HEK293 (cell line): Measurements from ENCODE around the gene ACAD8.
"Not testable (repeated sequence)": the region's sequence is repeated elsewhere in the genome, so short reads cannot be mapped to it uniquely, and the experiment has no call there.

Experiments used
- CTCF ChIA-PET: fragments of 350-600 bp; formaldehyde crosslinking; extraction: SDS; loops from one replicate; lab custom pipeline; 2021; ENCODE audit warnings: antibody characterized with exemption; lab: Yijun Ruan, JAX
- POLR2A ChIA-PET: fragments of 300-600 bp; formaldehyde crosslinking; extraction: SDS; loops from one replicate; lab custom pipeline; 2020; ENCODE audit warnings: antibody characterized with exemption, inconsistent platforms; lab: Yijun Ruan, JAX
- H3K27ac ChIP-seq: fragments of 200-500 bp; sonication (Bioruptor generic); 2 replicates; pipeline ENCODE4 v1.5.1; 2014; ENCODE audit warnings: low read depth, low read length, control low read depth, inconsistent platforms; ENCODE audit errors: extremely low read depth
- H3K36me3 ChIP-seq, 2 experiments: fragments of 200-500 bp in 1 of 2; sonication (Bioruptor generic) in 1 of 2; 1 replicate in 1 of 2; 2 replicates in 1 of 2; pipeline ENCODE4 v1.5.1; 2014 to 2017; ENCODE audit warnings: inconsistent platforms in 2 of 2, low read length in 2 of 2; ENCODE audit not compliant: control insufficient read depth in 2 of 2, insufficient read depth in 1 of 2
- H3K4me1 ChIP-seq: fragments of 200-500 bp; sonication (Bioruptor generic); 2 replicates; pipeline ENCODE4 v1.5.1; 2014; ENCODE audit warnings: mild to moderate bottlenecking, low read length, inconsistent platforms; ENCODE audit not compliant: control insufficient read depth, insufficient read depth
- H3K4me3 ChIP-seq: 2 replicates; pipeline ENCODE4 v1.5.1; 2011; ENCODE audit warnings: low read depth, mild to moderate bottlenecking, control low read depth, low read length, moderate library complexity
- H3K9me3 ChIP-seq: fragments of 200-500 bp; sonication (Bioruptor generic); 2 replicates; pipeline ENCODE4 v1.5.1; 2014; ENCODE audit warnings: low read depth, low read length, inconsistent platforms; ENCODE audit not compliant: control insufficient read depth, insufficient read depth
- FEZF1 ChIP-seq: fragments of 450-650 bp; formaldehyde crosslinking; IDR thresholded peaks from 2 replicates; pipeline ENCODE4 v1.5.1; 2016; ENCODE audit warnings: missing biosample characterization, missing genetic modification characterization
- KLF9 ChIP-seq: fragments of 450-650 bp; formaldehyde crosslinking; IDR thresholded peaks from 2 replicates; pipeline ENCODE4 v1.5.1; 2016; ENCODE audit warnings: missing biosample characterization, missing genetic modification characterization, low read depth
- OSR2 ChIP-seq: fragments of 450-650 bp; formaldehyde crosslinking; IDR thresholded peaks from 2 replicates; pipeline ENCODE4 v1.5.1; 2016; ENCODE audit warnings: missing biosample characterization, missing genetic modification characterization
- SALL2 ChIP-seq: fragments of 450-650 bp; formaldehyde crosslinking; IDR thresholded peaks from 2 replicates; pipeline ENCODE4 v1.5.0; 2017; ENCODE audit warnings: missing biosample characterization, mild to moderate bottlenecking, missing genetic modification characterization, borderline replicate concordance
- SETDB1 ChIP-seq: IDR thresholded peaks from one replicate; pipeline ENCODE4 v1.6.1; 2017; ENCODE audit warnings: mild to moderate bottlenecking, low read length, moderate library complexity, mixed read lengths; ENCODE audit not compliant: insufficient read length
- WT1 ChIP-seq: fragments of 450-650 bp; formaldehyde crosslinking; IDR thresholded peaks from 2 replicates; pipeline ENCODE4 v1.5.1; 2016; ENCODE audit warnings: missing biosample characterization, missing genetic modification characterization
- ZBTB20 ChIP-seq: fragments of 450-650 bp; formaldehyde crosslinking; IDR thresholded peaks from 2 replicates; pipeline ENCODE4 v1.5.1; 2016; ENCODE audit warnings: missing biosample characterization, missing genetic modification characterization
- ZFP3 ChIP-seq: fragments of 450-650 bp; formaldehyde crosslinking; IDR thresholded peaks from 2 replicates; pipeline ENCODE4 v1.5.1; 2016; ENCODE audit warnings: low read depth, missing biosample characterization, missing genetic modification characterization
- ZFP69B ChIP-seq: fragments of 450-650 bp; formaldehyde crosslinking; IDR thresholded peaks from 2 replicates; pipeline ENCODE4 v1.5.1; 2016; ENCODE audit warnings: missing biosample characterization, missing genetic modification characterization
- ZIC2 ChIP-seq: fragments of 450-650 bp; formaldehyde crosslinking; IDR thresholded peaks from 2 replicates; pipeline ENCODE4 v1.5.1; 2016; ENCODE audit warnings: missing biosample characterization, missing genetic modification characterization
- ZNF114 ChIP-seq: fragments of 450-650 bp; formaldehyde crosslinking; IDR thresholded peaks from 2 replicates; pipeline ENCODE4 v1.5.0; 2017; ENCODE audit warnings: missing biosample characterization, missing genetic modification characterization
- ZNF157 ChIP-seq: fragments of 450-650 bp; formaldehyde crosslinking; IDR thresholded peaks from 2 replicates; pipeline ENCODE4 v1.5.1; 2016; ENCODE audit warnings: missing biosample characterization, missing genetic modification characterization
- ZNF211 ChIP-seq: fragments of 450-650 bp; formaldehyde crosslinking; IDR thresholded peaks from 2 replicates; pipeline ENCODE4 v1.5.1; 2016; ENCODE audit warnings: low read depth, missing biosample characterization, missing genetic modification characterization
- ZNF214 ChIP-seq: fragments of 450-650 bp; formaldehyde crosslinking; IDR thresholded peaks from 2 replicates; pipeline ENCODE4 v1.5.1; 2017; ENCODE audit warnings: missing biosample characterization, mild to moderate bottlenecking, missing genetic modification characterization, borderline replicate concordance
- ZNF274 ChIP-seq, 2 experiments: fragments of 200-500 bp in 1 of 2; fragments of 450-650 bp in 1 of 2; sonication (Bioruptor generic) in 1 of 2; formaldehyde crosslinking in 1 of 2; IDR thresholded peaks; 2 replicates each; pipeline versions ENCODE4 v1.5.1 to v1.6.1; 2014 to 2016; ENCODE audit warnings: borderline replicate concordance in 1 of 2, inconsistent platforms in 1 of 2, low read length in 1 of 2, missing biosample characterization in 1 of 2, missing genetic modification characterization in 1 of 2
- ZNF335 ChIP-seq: fragments of 450-650 bp; formaldehyde crosslinking; conservative IDR thresholded peaks from 2 replicates; pipeline ENCODE4 v1.5.1; 2016; ENCODE audit warnings: missing biosample characterization, missing genetic modification characterization
- ZNF394 ChIP-seq: fragments of 450-650 bp; formaldehyde crosslinking; IDR thresholded peaks from 2 replicates; pipeline ENCODE4 v1.5.1; 2016; ENCODE audit warnings: missing biosample characterization, missing genetic modification characterization, mild to moderate bottlenecking, moderate library complexity, borderline replicate concordance
- ZNF521 ChIP-seq: fragments of 450-650 bp; formaldehyde crosslinking; IDR thresholded peaks from 2 replicates; pipeline ENCODE4 v1.5.1; 2017; ENCODE audit warnings: missing biosample characterization, mild to moderate bottlenecking, missing genetic modification characterization
- ZNF792 ChIP-seq: fragments of 450-650 bp; formaldehyde crosslinking; IDR thresholded peaks from 2 replicates; pipeline ENCODE4 v1.5.1; 2016; ENCODE audit warnings: missing biosample characterization, missing genetic modification characterization
- TF ChIP-seq, protein P1 (sequence below): fragments of 450-650 bp; formaldehyde crosslinking; IDR thresholded peaks from 2 replicates; pipeline ENCODE4 v1.5.1; 2016; ENCODE audit warnings: missing biosample characterization, missing genetic modification characterization
- TF ChIP-seq, protein P2 (sequence below): fragments of 450-650 bp; formaldehyde crosslinking; IDR thresholded peaks from 2 replicates; pipeline ENCODE4 v1.5.1; 2017; ENCODE audit warnings: missing biosample characterization, missing genetic modification characterization
- TF ChIP-seq, protein P3 (sequence below): fragments of 450-650 bp; formaldehyde crosslinking; IDR thresholded peaks from 2 replicates; pipeline ENCODE4 v1.5.1; 2016; ENCODE audit warnings: missing biosample characterization, missing genetic modification characterization

Gene ACAD8

DNA sequence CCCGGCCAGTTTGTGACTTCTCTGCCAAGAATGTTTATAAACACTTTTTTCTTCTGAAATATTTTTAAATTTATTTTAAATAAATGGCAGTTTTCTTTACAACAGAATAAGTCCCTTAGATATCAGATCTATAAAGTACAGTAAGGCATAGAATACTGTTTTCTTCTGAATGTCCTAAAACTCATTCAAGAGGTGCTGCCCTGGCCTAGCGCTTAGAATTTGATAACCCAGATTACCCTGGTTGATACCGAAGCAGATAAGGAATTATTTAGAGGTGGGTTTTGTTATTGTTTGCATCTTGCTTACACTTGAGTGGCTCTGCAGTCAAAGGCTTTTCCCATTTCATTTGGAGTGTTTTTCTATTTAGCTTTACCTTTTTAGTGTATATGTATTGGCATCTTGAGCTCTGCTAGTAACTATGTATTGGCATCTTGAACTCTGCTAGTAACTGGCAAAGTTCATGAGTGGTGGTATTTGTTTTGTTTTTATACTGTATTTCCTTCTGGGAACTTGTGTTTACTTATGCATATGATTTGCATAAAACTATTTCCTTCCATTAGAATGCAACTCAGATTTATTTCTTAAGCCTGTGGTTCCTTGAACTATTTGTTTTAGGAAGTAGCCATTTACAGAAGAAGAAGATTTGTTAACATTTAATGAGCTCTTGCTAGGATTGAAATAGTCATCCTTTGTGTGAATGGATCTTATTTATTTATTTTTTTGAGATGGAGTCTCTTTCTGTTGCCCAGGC lies 1.2 kb downstream of the ACAD8 start (continued):
- TF ChIP-seq KLF9 (tag by site-specific recombination) (no peak), ZBTB20 (tag by site-specific recombination) (no peak)

DNA sequence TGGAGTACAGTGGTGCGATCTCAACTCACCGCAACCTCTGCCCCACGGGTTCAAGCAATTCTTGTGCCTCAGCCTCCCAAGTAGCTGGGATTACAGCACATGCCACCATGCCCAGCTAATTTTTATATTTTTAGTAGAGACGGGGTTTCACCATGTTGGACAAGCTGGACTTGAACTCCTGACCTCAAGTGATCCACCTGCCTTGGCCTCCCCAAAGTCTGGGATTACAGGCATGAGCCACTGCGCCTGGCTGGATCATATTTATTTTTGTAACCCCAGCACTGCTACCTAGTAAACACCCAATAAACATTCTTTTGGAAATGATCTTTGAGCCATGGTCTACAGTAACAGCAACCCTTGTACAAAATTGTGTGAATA lies 1.8 kb downstream of the ACAD8 start:
- not testable (repeated sequence) for H3K9me3 ChIP-seq, H3K4me3 ChIP-seq, H3K4me1 ChIP-seq, H3K27ac ChIP-seq
- CTCF ChIA-PET, result interaction anchor here (0.6 to 1.2 kb wide), 2 partner anchors 21 to 155 kb away, joined by 3 to 5 read pairs; no protein-coding TSS in a partner anchor
- peaks cover 0 to 46% of the 10 kb centered on the region in 2 experiments; a peak in 1 of 3 replicates for H3K36me3 ChIP-seq
- POLR2A ChIA-PET, result interaction anchor here (2.2 to 4.0 kb wide), 2 partner anchors 18 to 31 kb away, joined by 11 to 35 read pairs; partner anchors contain the start of genes NCAPD3 and VPS26B

DNA sequence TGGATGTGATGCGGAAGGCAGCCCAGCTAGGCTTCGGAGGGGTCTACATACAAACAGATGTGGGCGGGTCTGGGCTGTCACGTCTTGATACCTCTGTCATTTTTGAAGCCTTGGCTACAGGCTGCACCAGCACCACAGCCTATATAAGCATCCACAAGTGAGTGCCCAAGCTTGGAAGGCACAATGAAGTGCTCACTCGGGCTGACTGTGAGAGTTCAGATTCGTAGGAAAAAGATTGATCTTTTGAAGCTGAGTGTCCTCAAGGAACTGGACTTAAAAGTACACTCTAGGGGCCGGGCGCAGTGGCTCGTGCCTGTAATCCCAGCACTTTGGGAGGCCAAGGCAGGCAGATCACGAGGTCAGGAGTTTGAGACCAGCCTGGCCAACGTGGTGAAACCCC lies 3.7 kb downstream of the ACAD8 start:
- CTCF ChIA-PET, result interaction anchor here (0.5 kb wide), 1 partner anchor 1460 kb away, joined by 4 read pairs; no protein-coding TSS in a partner anchor
- TF ChIP-seq ZFP3 (tag by site-specific recombination), result no peak
- TF ChIP-seq ZFP69B (tag by site-specific recombination), result no peak
- no peak for TF ChIP-seq OSR2 (tag by site-specific recombination)
- TF ChIP-seq ZNF114 (tag by site-specific recombination), result no peak
- no peak for TF ChIP-seq ZNF274 (IDR thresholded peaks at IDR 0.05; ENCODE audit: low read length)
- TF ChIP-seq ZNF274 (tag by site-specific recombination; IDR thresholded peaks at IDR 0.05; ENCODE audit: borderline replicate concordance), result no peak
- no peak for TF ChIP-seq ZNF792 (tag by site-specific recombination)
- no peak for TF ChIP-seq ZNF394 (tag by site-specific recombination)
- no peak for TF ChIP-seq ZIC2 (tag by site-specific recombination)
- no peak for TF ChIP-seq ZNF335 (tag by site-specific recombination)
- TF ChIP-seq, protein P1, sequence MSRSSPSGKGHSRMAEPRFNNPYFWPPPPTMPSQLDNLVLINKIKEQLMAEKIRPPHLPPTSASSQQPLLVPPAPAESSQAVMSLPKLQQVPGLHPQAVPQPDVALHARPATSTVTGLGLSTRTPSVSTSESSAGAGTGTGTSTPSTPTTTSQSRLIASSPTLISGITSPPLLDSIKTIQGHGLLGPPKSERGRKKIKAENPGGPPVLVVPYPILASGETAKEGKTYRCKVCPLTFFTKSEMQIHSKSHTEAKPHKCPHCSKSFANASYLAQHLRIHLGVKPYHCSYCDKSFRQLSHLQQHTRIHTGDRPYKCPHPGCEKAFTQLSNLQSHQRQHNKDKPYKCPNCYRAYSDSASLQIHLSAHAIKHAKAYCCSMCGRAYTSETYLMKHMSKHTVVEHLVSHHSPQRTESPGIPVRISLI (tag by site-specific recombination), result no peak
- TF ChIP-seq ZNF157 (tag by site-specific recombination), result no peak
- TF ChIP-seq ZNF521 (tag by site-specific recombination), result no peak
- TF ChIP-seq SALL2 (tag by site-specific recombination), result no peak
- no peak for TF ChIP-seq ZNF211 (tag by site-specific recombination)
- no peak for TF ChIP-seq WT1 (tag by site-specific recombination)
- TF ChIP-seq ZNF214 (tag by site-specific recombination), result no peak
- TF ChIP-seq, protein P2, sequence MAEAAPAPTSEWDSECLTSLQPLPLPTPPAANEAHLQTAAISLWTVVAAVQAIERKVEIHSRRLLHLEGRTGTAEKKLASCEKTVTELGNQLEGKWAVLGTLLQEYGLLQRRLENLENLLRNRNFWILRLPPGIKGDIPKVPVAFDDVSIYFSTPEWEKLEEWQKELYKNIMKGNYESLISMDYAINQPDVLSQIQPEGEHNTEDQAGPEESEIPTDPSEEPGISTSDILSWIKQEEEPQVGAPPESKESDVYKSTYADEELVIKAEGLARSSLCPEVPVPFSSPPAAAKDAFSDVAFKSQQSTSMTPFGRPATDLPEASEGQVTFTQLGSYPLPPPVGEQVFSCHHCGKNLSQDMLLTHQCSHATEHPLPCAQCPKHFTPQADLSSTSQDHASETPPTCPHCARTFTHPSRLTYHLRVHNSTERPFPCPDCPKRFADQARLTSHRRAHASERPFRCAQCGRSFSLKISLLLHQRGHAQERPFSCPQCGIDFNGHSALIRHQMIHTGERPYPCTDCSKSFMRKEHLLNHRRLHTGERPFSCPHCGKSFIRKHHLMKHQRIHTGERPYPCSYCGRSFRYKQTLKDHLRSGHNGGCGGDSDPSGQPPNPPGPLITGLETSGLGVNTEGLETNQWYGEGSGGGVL, result no peak
- no peak for TF ChIP-seq SETDB1
- TF ChIP-seq, protein P3, sequence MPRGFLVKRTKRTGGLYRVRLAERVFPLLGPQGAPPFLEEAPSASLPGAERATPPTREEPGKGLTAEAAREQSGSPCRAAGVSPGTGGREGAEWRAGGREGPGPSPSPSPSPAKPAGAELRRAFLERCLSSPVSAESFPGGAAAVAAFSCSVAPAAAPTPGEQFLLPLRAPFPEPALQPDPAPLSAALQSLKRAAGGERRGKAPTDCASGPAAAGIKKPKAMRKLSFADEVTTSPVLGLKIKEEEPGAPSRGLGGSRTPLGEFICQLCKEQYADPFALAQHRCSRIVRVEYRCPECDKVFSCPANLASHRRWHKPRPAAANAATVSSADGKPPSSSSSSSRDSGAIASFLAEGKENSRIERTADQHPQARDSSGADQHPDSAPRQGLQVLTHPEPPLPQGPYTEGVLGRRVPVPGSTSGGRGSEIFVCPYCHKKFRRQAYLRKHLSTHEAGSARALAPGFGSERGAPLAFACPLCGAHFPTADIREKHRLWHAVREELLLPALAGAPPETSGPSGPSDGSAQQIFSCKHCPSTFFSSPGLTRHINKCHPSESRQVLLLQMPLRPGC, result no peak
- no peak for TF ChIP-seq FEZF1 (tag by site-specific recombination)
- no peaks in the 10 kb centered on the region for H3K4me1 ChIP-seq
- H3K27ac ChIP-seq, result no peak overlapping the region
- no peaks in the 10 kb centered on the region for H3K9me3 ChIP-seq
- H3K36me3 ChIP-seq, result peaks cover 0 to 52% of the 10 kb centered on the region in 2 experiments; a peak in 1 of 3 replicates
- H3K4me3 ChIP-seq, result no peak overlapping the region
- POLR2A ChIA-PET, result no interaction called here
